Endothelial cell (in vitro differentiated cells): ENCODE measurements around the gene DPP10. TPM values are rescaled to one million over a fixed set of nuclear protein-coding genes. Genes with fewer than 3 reads are reported as not detected.

Source experiments
- DNase-seq: peaks from one replicate; pipeline ENCODE4 v3.0.0; 2021; ENCODE audit warnings: low spot score
- H3K27ac Mint-ChIP-seq: one replicate; pipeline ENCODE4 v1.8.0; 2021; ENCODE audit warnings: mixed read lengths, inconsistent platforms; ENCODE audit not compliant: unreplicated experiment
- H3K27me3 Mint-ChIP-seq: one replicate; pipeline ENCODE4 v1.8.0; 2021; ENCODE audit warnings: mild to moderate bottlenecking, moderate library complexity, mixed read lengths, inconsistent platforms; ENCODE audit not compliant: unreplicated experiment
- H3K36me3 Mint-ChIP-seq: one replicate; pipeline ENCODE4 v1.8.0; 2021; ENCODE audit warnings: mild to moderate bottlenecking, low read depth, mixed read lengths, inconsistent platforms; ENCODE audit not compliant: unreplicated experiment
- H3K4me1 Mint-ChIP-seq: one replicate; pipeline ENCODE4 v1.8.0; 2021; ENCODE audit warnings: mild to moderate bottlenecking, mixed read lengths, inconsistent platforms; ENCODE audit not compliant: unreplicated experiment
- H3K4me3 Mint-ChIP-seq: one replicate; pipeline ENCODE4 v1.8.0; 2021; ENCODE audit warnings: mild to moderate bottlenecking, mixed read lengths, inconsistent platforms; ENCODE audit not compliant: unreplicated experiment
- H3K9me3 Mint-ChIP-seq: one replicate; pipeline ENCODE4 v1.8.0; 2021; ENCODE audit warnings: mixed read lengths, inconsistent platforms; ENCODE audit not compliant: unreplicated experiment
- total RNA-seq: library from RNA; stranded (reverse); fragmentation: NEBNext Ultra II Directional; extraction: Animal tissue kit (Norgen Biotek cat#: 25700); gene quantifications from one replicate; pipeline ENCODE4 v1.2.1, GENCODE V29; 2021; ENCODE audit not compliant: unreplicated experiment
- TF ChIP-seq, protein P1 (sequence below): fragments of 200-600 bp; sonication (generic); IDR thresholded peaks from one replicate; pipeline ENCODE4 v1.5.0; 2021; ENCODE audit warnings: antibody characterized with exemption; ENCODE audit not compliant: unreplicated experiment

The DPP10 gene
- total RNA-seq, 1 donor from 2014 or later: 3.3 TPM

DNA sequence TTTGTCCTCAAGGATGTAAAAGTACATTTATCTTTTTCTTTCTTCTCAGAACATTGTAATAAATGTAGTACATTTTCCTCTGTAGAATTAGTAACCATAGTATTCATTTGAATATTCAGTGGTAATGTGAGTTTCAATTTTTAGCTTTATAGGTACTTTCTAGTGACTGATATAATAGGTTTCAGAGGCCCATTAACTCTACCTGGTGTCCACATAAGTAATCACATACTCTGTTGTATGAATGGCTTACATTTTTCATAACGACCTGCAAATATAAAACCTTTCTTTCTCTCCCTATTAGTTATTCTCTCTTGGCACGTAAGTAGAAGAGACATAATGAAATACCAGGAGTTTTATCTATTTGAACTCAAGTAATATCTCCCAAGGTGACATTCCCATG is 1017.6 kb downstream of the DPP10 start:
- Mint-ChIP-seq H3K4me3 (no peak overlapping the region), H3K4me1 (no peaks in the 10 kb centered on the region), H3K9me3 (no peaks in the 10 kb centered on the region), H3K36me3 (no peaks in the 10 kb centered on the region), H3K27me3 (no peaks in the 10 kb centered on the region), H3K27ac (no peak overlapping the region)
- TF ChIP-seq, protein P1, sequence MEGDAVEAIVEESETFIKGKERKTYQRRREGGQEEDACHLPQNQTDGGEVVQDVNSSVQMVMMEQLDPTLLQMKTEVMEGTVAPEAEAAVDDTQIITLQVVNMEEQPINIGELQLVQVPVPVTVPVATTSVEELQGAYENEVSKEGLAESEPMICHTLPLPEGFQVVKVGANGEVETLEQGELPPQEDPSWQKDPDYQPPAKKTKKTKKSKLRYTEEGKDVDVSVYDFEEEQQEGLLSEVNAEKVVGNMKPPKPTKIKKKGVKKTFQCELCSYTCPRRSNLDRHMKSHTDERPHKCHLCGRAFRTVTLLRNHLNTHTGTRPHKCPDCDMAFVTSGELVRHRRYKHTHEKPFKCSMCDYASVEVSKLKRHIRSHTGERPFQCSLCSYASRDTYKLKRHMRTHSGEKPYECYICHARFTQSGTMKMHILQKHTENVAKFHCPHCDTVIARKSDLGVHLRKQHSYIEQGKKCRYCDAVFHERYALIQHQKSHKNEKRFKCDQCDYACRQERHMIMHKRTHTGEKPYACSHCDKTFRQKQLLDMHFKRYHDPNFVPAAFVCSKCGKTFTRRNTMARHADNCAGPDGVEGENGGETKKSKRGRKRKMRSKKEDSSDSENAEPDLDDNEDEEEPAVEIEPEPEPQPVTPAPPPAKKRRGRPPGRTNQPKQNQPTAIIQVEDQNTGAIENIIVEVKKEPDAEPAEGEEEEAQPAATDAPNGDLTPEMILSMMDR: no peak
- no peak for DNase-seq

DNA sequence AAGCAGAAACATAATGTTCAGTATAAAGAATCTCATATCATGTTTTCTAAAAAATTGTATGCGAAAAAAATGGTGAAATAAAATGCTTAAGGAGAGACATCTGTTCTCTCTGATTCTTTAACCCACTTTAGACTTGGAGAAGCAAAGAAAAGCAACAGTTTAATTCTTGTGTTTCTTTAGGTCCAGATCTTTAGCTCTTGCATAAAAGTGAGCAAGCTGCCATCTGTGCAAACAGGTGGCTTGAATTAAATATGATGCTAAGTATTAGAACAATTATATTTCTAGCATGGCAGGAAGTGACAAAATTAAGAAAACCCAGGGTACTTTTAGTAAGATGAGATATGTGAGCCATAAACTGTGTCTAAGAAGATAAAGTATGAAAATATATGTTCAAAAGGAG is 1038.3 kb downstream of the DPP10 start:
- H3K27me3 Mint-ChIP-seq: no peaks in the 10 kb centered on the region
- peaks cover 8% of the 10 kb centered on the region for H3K9me3 Mint-ChIP-seq
- no peak overlapping the region for H3K4me3 Mint-ChIP-seq
- H3K4me1 Mint-ChIP-seq: no peaks in the 10 kb centered on the region
- no peaks in the 10 kb centered on the region for H3K36me3 Mint-ChIP-seq
- no peak for DNase-seq
- H3K27ac Mint-ChIP-seq: no peak overlapping the region
- TF ChIP-seq, protein P1: no peak

DNA sequence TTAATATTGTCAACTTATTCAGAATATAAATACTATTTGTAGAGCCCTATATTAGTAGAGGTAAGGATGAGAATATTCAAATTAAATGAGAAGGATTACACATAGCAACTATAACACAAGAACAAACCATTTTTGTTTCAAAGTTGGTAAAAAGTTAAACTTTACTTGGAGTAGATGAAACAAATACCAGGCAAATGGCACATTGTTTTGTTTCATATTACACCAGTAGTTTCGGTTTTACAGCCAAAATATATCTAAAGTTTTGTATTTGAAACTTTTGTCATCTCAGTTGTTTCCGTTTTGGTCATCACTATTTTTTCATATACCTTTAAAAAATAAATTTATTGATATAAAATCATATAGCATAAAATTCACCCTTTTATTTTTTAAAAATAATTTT is 1039.4 kb downstream of the DPP10 start:
- no peak for DNase-seq
- H3K9me3 Mint-ChIP-seq: no peaks in the 10 kb centered on the region
- TF ChIP-seq, protein P1: no peak
- H3K4me1 Mint-ChIP-seq: no peaks in the 10 kb centered on the region
- no peaks in the 10 kb centered on the region for H3K36me3 Mint-ChIP-seq
- H3K4me3 Mint-ChIP-seq: no peak overlapping the region
- no peaks in the 10 kb centered on the region for H3K27me3 Mint-ChIP-seq
- H3K27ac Mint-ChIP-seq: no peak overlapping the region

DNA sequence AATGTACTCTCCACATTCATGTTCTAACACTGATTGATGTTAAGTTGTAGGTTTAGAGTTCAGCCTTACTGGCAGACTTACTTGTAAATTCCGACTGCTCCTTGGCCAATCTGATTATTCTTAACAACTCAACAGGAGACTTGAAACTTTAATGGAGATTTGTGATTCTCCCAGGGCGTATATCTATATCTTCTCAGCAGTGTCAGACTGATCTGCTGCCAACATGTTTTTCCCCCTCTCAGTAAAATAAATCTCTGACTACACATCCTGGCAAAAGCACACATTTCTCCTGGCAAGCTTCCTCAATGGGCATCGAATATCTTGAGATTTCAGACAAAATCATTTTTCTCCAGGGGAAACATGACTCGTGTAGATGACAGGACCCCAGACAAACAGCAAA is 1041.2 kb downstream of the DPP10 start:
- Mint-ChIP-seq H3K4me1 (no peaks in the 10 kb centered on the region), H3K9me3 (no peaks in the 10 kb centered on the region), H3K27me3 (no peaks in the 10 kb centered on the region), H3K4me3 (no peak overlapping the region), H3K27ac (no peak overlapping the region), H3K36me3 (no peaks in the 10 kb centered on the region)
- TF ChIP-seq, protein P1: no peak
- no peak for DNase-seq

DNA sequence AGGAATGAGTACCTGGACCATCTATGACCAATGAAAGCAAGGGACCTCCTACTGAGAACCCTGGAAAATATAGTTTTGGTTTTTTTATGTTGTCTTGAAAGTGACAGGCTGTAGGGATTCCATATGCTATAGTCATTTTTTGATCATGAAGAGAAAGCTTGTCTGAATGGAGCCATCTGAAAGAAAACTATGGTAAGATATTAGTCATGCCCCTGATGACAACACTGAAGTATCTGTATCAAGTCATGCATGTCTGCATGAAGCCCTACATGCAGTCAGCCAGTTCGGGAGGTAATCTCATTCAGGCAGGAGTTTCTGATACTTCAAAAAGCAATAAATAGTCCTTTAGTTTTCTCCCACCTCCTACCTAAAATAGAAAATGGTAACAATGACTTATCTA is 1042.0 kb downstream of the DPP10 start:
- no peak overlapping the region for H3K4me3 Mint-ChIP-seq
- no peak for DNase-seq
- TF ChIP-seq, protein P1: no peak
- no peaks in the 10 kb centered on the region for H3K36me3 Mint-ChIP-seq
- no peaks in the 10 kb centered on the region for H3K27me3 Mint-ChIP-seq
- H3K9me3 Mint-ChIP-seq: no peaks in the 10 kb centered on the region
- H3K27ac Mint-ChIP-seq: no peak overlapping the region
- H3K4me1 Mint-ChIP-seq: no peaks in the 10 kb centered on the region
